Gastrocnemius medialis (tissue), 4 donors: Measurements from ENCODE around the gene RASA4.
"Not testable (repeated sequence)": the region's sequence is repeated elsewhere in the genome, so short reads cannot be mapped to it uniquely, and the experiment has no call there.

ENCODE experiments used
- POLR2A ChIP-seq, 2 donors: fragments of 450-650 bp; IDR thresholded peaks; one replicate each; pipeline ENCODE4 v1.6.1; 2017; ENCODE audit warnings: antibody characterized with exemption in 2 of 2, mild to moderate bottlenecking in 2 of 2, moderate library complexity in 2 of 2
- TF ChIP-seq, protein P1 (sequence below), 5 experiments: fragments of 450-650 bp in 3 of 5; fragments of 200-600 bp in 2 of 5; sonication (generic) in 2 of 5; IDR thresholded peaks in 4 of 5; conservative IDR thresholded peaks in 1 of 5; 1 replicate in 4 of 5; 2 replicates in 1 of 5; pipeline ENCODE4 v1.5.1; 2016 to 2019; ENCODE audit warnings: antibody characterized with exemption in 5 of 5, mild to moderate bottlenecking in 3 of 5, moderate library complexity in 3 of 5

DNA sequence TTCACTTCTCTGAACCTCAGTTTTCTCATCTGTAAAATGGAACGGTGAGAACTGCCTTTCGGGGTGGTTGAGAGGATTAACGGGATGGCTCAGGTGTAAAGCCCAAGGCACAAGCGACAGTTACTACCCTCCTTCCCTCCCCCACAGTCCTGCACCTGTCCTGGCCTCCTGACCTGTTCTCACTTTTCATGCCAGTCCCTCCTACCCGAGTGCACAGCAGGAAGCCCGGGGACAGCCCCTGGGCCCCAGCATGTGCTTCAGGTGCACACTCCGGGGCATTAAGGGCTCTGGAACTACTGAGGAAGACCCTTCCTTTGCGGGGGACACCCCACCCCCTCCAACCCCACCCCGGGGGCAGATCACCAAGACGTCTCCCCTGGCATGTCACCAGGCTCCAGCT is 626 bp downstream of the RASA4 start:
- TF ChIP-seq, protein P1, sequence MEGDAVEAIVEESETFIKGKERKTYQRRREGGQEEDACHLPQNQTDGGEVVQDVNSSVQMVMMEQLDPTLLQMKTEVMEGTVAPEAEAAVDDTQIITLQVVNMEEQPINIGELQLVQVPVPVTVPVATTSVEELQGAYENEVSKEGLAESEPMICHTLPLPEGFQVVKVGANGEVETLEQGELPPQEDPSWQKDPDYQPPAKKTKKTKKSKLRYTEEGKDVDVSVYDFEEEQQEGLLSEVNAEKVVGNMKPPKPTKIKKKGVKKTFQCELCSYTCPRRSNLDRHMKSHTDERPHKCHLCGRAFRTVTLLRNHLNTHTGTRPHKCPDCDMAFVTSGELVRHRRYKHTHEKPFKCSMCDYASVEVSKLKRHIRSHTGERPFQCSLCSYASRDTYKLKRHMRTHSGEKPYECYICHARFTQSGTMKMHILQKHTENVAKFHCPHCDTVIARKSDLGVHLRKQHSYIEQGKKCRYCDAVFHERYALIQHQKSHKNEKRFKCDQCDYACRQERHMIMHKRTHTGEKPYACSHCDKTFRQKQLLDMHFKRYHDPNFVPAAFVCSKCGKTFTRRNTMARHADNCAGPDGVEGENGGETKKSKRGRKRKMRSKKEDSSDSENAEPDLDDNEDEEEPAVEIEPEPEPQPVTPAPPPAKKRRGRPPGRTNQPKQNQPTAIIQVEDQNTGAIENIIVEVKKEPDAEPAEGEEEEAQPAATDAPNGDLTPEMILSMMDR (IDR thresholded peaks at IDR 0.05 in 4 of 5, conservative IDR thresholded peaks at IDR 0.05 in 1 of 5), result not testable (repeated sequence)
- TF ChIP-seq POLR2A (IDR thresholded peaks at IDR 0.05), result not testable (repeated sequence)
